Germinal center (tissue), 1 donor: ENCODE measurements around the gene ZYG11A.

Source experiments
- DNase-seq: peaks from one replicate; pipeline ENCODE4 v3.0.0; 2012; ENCODE audit warnings: mixed read lengths, low spot score

The ZYG11A gene

DNA sequence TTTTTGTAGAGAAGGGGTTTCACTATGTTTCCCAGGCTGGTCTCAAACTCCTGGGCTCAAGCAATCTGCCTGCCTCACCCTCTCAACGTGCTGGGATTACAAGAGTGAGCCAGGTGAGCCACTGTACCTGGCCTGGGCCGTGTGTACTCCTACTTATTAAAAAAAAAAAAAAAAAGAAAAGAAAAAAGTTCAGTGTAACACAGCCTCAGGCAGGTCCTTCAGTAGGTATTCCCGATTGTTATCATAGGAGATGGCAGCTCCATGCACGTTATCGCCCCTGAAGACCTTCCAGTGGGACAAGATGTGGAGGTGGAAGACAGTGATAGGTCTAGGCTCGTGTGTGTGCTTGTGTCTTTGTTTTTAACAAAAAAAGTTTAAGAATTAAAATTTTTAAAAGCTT is 75.6 kb downstream of the ZYG11A start:
- no peak for DNase-seq

DNA sequence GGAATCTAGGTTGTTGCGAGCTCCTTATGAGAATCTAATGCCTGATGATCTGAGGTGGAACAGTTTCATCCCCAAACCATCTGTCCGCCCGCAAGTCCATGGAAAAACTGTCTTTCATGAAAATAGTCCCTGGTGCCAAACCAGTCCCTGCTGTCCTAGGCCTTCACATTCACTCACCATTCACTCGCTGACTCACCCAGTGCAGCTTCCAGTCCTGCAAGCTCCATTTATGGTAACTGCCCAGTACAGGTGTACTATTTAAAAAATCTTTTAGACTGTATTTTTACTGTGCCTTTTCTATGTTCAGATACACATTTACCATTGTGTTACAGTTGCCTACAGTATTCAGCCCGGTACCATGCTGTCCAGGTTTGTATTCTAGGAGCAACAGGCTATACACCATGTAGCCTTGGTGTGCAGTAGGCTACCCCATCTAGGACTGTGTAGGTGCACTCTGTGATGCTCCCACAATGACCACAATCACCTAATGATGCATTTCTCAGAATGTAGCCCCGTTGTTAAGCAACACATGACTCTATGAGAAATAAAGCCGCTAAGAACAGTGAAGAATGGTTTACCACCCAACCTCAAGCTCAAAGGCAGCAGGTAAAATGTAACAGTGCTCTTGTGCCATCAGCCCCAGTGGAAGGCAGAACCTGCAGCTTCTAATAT is 76.6 kb downstream of the ZYG11A start:
- DNase-seq = no peak

DNA sequence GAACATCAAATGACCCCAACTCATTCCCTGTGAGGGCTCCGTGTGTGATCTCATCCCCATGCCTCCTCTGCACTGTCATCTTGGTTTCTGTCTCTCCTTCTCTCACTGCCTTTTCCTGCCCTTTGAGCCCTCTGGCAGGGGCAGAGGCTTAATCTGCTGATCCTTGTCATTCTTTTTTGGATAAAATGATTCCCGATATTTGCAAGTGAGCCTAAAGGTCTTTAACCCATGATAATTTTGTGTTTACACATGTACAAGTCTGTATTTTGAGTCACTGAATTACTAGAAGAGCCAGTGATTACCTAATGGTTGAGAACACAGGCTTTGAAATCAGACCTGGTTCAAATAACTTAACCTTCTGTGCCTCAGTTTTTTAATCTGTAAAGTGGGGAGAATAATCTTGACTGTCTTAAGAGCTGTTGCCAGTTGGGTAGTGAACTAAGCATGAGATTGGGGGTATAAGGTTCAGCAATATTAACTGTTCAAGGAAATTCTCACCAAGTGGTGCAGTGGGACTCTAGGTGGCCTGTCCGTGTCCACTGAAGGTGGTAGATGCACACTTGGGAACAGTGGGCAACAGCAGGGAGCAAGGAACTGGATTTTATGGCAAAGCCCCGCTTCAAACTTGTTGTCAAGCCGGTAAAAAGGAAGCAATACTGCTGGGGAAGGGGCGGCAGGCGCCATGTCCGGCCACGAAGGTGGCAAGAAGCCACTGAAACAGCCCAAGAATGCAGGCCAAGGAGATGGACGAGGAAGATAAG is 77.3 kb downstream of the ZYG11A start:
- DNase-seq = no peak

DNA sequence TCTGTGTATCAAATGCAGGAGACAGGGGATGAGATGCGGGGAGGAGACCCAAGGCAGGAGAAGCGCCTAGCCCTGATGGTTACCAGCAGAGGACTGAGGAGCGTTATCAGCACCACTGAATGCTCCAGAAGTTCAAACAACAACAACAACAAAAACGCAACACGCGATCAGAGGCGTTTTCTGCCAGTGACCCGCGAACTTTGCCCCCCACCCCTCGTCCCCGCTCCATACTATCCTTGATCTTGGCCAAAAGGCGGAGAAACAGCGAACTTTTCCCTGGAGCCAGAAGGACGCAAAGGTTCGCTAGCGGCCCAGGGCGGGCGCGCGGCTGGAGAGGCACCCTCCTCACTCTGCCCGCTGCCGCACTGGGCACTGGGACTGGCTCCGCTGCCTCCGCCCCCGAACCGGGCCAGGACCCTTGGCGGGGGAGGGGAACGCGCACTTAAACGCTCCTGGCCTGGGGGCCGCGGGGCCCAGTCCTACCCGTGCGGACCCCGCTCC is 78.3 kb downstream of the ZYG11A start:
- no peak for DNase-seq

DNA sequence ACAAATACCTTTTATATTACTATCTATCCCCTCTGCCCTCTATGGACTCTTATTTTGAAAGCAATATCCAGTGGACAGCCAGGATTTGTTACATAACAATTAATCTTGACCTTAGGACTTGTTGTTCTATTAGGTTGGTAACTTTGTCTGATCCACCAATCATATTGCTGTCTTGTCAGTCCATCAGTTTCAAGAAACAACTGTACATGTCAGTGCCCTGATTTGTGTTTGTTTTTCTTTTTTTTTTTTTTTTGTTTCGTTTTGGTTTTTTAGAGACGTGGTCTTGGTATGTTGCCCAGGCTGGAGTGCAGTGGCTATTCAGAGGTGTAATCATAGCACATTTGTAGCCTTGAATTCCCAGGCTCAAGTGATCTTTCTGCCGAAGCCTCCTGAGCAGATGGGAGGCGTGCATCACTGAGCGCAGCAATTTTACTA is 83.0 kb downstream of the ZYG11A start:
- DNase-seq = no peak

DNA sequence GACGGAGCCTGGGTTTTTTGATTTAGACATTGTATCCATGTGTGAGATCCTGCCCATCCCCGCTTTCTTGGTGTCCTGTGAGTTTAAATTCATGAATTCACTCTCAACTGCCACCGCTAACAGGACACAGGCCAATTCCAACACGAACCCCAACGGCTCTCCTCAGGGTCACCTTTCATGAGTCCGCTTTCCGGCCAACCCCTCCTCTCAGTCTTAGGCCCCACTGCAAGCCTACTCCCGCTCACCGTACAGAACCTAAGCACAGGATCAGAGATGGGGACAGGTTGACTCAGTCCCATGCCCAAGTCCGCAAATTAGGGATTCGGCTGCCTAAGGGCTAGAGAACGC is 84.3 kb downstream of the ZYG11A start:
- DNase-seq = no peak

DNA sequence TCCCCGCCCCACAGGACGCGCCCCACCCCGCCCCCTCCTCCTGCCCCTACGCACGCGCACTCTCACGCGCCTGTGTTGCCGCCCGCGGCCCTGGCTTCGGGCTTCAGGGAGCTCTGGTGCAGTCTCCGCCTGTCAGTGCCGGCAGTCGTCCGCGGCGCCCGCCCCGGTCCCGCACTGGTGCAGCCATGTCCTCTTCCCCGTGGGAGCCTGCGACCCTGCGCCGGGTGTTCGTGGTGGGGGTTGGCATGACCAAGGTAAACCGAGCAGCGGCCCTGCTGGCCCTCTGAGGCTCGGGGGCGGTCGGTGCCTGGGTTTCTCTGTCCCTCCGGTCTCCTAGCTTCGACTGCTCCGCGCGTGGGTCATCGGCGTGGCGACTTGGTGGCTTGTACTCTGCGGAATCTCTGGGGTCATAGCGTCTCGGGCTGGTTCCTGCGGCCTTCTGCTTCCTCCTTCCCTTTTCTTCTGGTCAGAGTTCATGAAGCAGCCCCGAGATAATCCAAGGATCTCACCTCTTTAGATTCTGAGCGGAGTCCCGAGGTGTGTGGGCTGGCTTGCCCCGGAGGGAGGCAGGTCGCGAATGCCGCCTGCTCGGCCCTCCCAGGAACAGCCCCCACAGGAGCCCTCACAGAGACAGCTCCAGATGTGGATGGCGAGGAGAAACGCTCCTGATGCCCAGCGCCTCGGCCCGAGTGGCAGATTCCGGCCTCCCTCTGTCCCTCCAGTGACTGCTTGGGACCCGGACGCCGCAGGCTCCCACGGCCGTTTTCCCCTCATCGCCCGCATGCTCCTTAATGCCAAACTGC is 84.9 kb downstream of the ZYG11A start, which contains the start of gene SCP2:
Gene SCP2 (plus strand): TSS at position 65 of the 803 bp plus-strand sequence. CDS start 121 bp downstream, at position 186.
- peak; percentile 88 for DNase-seq

DNA sequence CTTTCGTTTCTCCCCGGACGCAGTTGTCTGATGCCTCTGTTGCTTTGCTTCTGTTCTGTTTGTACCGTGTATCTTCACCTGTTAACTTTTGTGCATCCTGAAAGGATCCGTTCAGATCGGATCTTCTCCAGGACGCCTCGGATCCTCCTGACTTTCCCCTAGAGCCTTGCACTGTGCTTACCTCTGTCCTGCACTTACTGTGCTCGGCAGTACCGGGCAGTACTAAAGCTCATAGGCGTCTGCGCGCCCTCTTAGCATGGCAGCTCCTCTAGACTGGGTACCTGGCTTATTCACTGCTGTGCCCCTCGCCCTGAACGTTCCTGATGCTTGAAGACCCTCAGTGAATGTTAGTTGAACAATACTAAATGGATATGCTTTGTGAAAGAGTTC is 85.5 kb downstream of the ZYG11A start:
- no peak for DNase-seq

DNA sequence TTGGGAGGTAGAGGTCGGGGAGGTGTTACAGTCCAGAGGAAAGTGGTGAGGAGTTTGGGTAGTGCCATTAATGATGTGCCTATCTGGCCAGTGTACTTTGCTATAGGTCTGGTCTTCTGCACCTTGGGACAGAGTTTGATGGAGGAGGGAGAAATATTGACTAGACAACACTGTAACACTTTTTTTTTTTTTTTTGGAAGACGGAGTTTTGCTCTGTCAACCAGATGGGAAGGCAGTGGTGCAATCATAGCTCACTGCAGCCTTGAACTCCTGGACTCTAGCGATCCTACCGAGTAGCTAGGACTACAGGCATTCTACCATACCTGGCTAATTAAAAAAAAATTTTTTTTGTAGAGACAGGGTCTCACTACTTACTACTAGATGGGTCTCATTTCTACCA is 86.5 kb downstream of the ZYG11A start:
- no peak for DNase-seq

DNA sequence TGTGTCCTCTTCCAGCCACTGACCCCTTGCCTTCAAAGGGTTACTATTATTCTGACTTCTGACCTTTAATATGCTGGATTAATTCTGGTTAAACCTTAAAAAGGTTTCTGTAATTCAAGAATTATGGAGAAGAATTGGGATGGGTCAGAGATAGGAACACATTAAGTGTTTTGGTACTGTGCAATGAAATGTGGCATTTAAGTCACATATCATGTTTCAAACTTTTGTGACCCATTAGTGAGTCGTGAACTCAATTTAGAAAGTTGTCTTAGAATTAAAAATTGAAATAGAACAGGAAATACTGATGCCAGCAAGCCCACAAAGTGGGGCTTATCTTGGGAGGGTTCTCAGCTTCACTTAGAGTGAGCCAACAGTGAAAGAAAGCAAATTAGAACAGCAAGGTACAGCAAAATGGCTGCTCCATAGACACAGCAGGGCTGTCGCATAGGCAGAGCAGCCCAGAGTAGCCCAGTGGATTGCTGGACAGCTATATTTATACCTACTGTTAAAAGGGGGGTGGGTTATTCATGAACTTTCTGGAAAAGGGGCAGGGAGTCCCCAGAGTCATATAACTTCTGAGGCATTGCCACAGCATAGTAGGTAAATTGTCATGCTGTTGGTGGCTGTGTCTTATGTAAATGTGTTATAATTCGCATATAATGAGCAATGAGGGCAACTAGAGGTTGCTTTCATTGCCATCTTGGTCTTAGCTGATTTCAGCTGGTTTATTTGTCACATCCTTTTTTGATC is 95.0 kb downstream of the ZYG11A start:
- no peak for DNase-seq

DNA sequence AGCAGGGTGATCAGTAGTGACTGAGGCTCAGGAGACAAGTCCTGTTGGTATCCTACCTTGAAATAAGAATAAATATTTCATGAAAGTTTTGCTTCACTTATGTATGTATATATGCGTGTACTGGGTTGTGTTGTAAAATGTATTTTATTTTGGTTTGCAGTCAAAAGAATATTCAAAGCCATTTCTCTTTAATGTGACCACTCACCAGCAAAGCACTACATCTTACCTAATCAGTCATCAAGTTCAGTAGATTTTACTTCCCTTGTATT is 95.6 kb downstream of the ZYG11A start:
- no peak for DNase-seq

DNA sequence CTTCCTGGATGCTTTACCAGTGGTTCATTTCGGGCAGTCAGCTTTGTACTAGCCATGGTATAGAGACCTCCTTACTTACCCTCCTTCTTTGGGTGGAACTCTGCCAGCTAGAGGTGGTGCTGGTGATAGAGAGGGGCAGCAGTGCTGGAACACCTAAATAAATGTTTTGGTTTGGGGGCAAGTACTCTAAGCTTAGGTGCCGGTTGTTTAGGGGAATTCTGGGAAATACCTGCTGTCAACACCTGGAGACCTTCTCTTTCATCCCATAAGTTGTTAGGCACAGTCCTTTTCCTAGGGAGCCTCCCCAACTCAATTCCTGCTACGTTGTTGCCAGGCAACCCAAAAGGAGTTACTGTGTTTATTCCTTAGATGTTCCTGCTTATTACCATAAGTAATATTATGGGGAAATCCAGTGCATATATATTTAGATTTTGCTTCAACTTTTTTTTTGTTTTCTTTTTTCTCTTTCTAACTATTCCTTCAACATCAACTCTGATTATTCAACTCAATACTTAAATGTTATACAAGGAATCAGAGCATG is 101.4 kb downstream of the ZYG11A start:
- no peak for DNase-seq

DNA sequence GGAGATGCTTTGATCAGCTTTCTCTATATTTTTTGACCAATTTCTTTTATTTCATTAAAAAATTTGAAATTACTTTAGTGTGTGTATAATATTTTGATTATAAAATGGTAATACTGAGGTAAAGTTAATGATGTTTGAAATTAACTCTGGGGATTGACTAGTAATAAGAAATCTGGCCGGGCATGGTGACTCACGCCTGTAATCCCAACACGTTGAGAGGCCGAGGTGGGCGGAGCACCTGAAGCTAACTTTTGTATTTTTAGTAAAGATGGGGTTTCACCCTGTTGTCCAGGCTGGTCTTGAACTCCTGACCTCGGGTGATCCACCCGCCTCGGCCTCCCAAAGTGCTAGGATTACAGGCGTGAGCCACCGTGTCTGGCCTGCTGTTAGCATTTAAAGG is 102.0 kb downstream of the ZYG11A start:
- no peak for DNase-seq
